IMR-90 (cell line): ENCODE data around the gene ST6GALNAC3. TPM values are rescaled to one million over a fixed set of nuclear protein-coding genes. Genes with fewer than 3 reads are reported as not detected.

Experiments used
- ATAC-seq: fragments of 200-7000 bp; cut with Tn5 transposase; 2 replicates; pipeline ENCODE4 v1.9.1; 2020; ENCODE audit warnings: low read depth, mild to moderate bottlenecking, moderate library complexity
- BruUV-seq: library from RNA; stranded (reverse); fragments of 400-500 nt; replicated peaks from 2 replicates; lab custom pipeline; 2021; lab: Mats Ljungman, UMichigan
- CTCF ChIA-PET: fragments of 300-600 bp; formaldehyde crosslinking; extraction: SDS; loops from one replicate; lab custom pipeline; 2021; ENCODE audit warnings: antibody characterized with exemption; lab: Yijun Ruan, JAX
- POLR2A ChIA-PET: fragments of 300-600 bp; sonication (Branson Sonifier 250); formaldehyde crosslinking; loops from one replicate; lab custom pipeline; 2022; ENCODE audit warnings: antibody characterized with exemption; ENCODE audit not compliant: unreplicated experiment; lab: Charles Lee
- DNase-seq: peaks from one replicate; pipeline ENCODE4 v3.0.0; 2013
- H2AFZ ChIP-seq: replicated peaks from 2 replicates; pipeline ENCODE3; 2013; ENCODE audit warnings: low read length, mild to moderate bottlenecking; ENCODE audit not compliant: poor library complexity
- H2AK5ac ChIP-seq: 2 replicates; pipeline ENCODE4 v1.6.1; 2013; ENCODE audit warnings: low read depth, low read length, inconsistent platforms
- H2AK9ac ChIP-seq: replicated peaks from 2 replicates; pipeline ENCODE3; 2013; ENCODE audit warnings: mild to moderate bottlenecking, low read depth, low read length, moderate library complexity; ENCODE audit not compliant: poor library complexity
- H2BK120ac ChIP-seq: 2 replicates; pipeline ENCODE4 v1.6.1; 2013; ENCODE audit warnings: low read depth, low read length, inconsistent platforms
- H2BK15ac ChIP-seq: 3 replicates; pipeline ENCODE4 v1.6.1; 2013; ENCODE audit warnings: low read depth, low read length, inconsistent platforms
- H2BK20ac ChIP-seq: 2 replicates; pipeline ENCODE4 v1.6.1; 2013; ENCODE audit warnings: low read depth, mild to moderate bottlenecking, inconsistent platforms, low read length, moderate library complexity
- H2BK5ac ChIP-seq: 2 replicates; pipeline ENCODE4 v1.6.1; 2013; ENCODE audit warnings: mild to moderate bottlenecking, low read depth, low read length, inconsistent platforms; ENCODE audit not compliant: poor library complexity, severe bottlenecking
- H3K14ac ChIP-seq: replicated peaks from 2 replicates; pipeline ENCODE4 v1.6.1; 2013; ENCODE audit warnings: low read depth, low read length, inconsistent platforms
- H3K18ac ChIP-seq: 2 replicates; pipeline ENCODE4 v1.6.1; 2013; ENCODE audit warnings: low read depth, low read length, control low read depth
- H3K23ac ChIP-seq: 2 replicates; pipeline ENCODE4 v1.6.1; 2013; ENCODE audit warnings: low read depth, low read length, inconsistent platforms
- H3K27ac ChIP-seq: 2 replicates; pipeline ENCODE4 v1.5.1; 2013; ENCODE audit warnings: mild to moderate bottlenecking, control low read depth, low read length; ENCODE audit not compliant: insufficient read depth
- H3K27me3 ChIP-seq: 2 replicates; pipeline ENCODE4 v1.6.1; 2013; ENCODE audit warnings: low read length; ENCODE audit not compliant: control insufficient read depth, insufficient read depth
- H3K36me3 ChIP-seq: 2 replicates; pipeline ENCODE4 v1.6.1; 2013; ENCODE audit warnings: low read length, mixed read lengths; ENCODE audit not compliant: control insufficient read depth, insufficient read depth
- H3K4ac ChIP-seq: 2 replicates; pipeline ENCODE4 v1.6.1; 2013; ENCODE audit warnings: low read depth, low read length, inconsistent platforms
- H3K4me1 ChIP-seq: 2 replicates; pipeline ENCODE4 v1.6.1; 2013; ENCODE audit warnings: low read length, mixed read lengths; ENCODE audit not compliant: control insufficient read depth, insufficient read depth
- H3K4me2 ChIP-seq: 2 replicates; pipeline ENCODE4 v1.6.1; 2013; ENCODE audit warnings: low read depth, mild to moderate bottlenecking, control low read depth, low read length, moderate library complexity
- H3K4me3 ChIP-seq: 2 replicates; pipeline ENCODE4 v1.5.1; 2013; ENCODE audit warnings: low read depth, mild to moderate bottlenecking, control low read depth, low read length, moderate library complexity; ENCODE audit not compliant: insufficient read depth
- H3K56ac ChIP-seq: 2 replicates; pipeline ENCODE4 v1.6.1; 2013; ENCODE audit warnings: low read length, inconsistent platforms; ENCODE audit not compliant: insufficient read depth; ENCODE audit errors: extremely low read depth
- H3K79me1 ChIP-seq, 2 experiments: 2 replicates each; pipeline ENCODE4 v1.6.1; 2013; ENCODE audit warnings: low read length in 2 of 2, inconsistent platforms in 1 of 2, low read depth in 1 of 2
- H3K9ac ChIP-seq: 2 replicates; pipeline ENCODE4 v1.6.1; 2013; ENCODE audit warnings: low read depth, low read length, control low read depth
- H3K9me1 ChIP-seq: 2 replicates; pipeline ENCODE4 v1.6.1; 2013; ENCODE audit warnings: low read length, inconsistent platforms; ENCODE audit not compliant: insufficient read depth
- H3K9me3 ChIP-seq: 2 replicates; pipeline ENCODE4 v1.6.1; 2013; ENCODE audit warnings: low read length; ENCODE audit not compliant: control insufficient read depth, insufficient read depth
- H4K20me1 ChIP-seq: 2 replicates; pipeline ENCODE4 v1.6.1; 2013; ENCODE audit warnings: low read length, inconsistent platforms; ENCODE audit not compliant: insufficient read depth
- H4K5ac ChIP-seq: 2 replicates; pipeline ENCODE4 v1.6.1; 2013; ENCODE audit warnings: mild to moderate bottlenecking, low read depth, low read length, control low read depth
- H4K8ac ChIP-seq, 2 experiments: 2 replicates each; pipeline ENCODE4 v1.6.1; 2013; ENCODE audit warnings: low read depth in 2 of 2, low read length in 2 of 2, control low read depth in 1 of 2, inconsistent platforms in 1 of 2
- H4K91ac ChIP-seq: 2 replicates; pipeline ENCODE4 v1.6.1; 2013; ENCODE audit warnings: low read depth, low read length, inconsistent platforms; ENCODE audit not compliant: insufficient read depth
- BHLHE40 ChIP-seq: fragments of 150-350 bp; IDR thresholded peaks from 2 replicates; pipeline ENCODE4 v1.6.1; 2016; ENCODE audit warnings: mild to moderate bottlenecking, low read depth, low read length
- CEBPB ChIP-seq: IDR thresholded peaks from 2 replicates; pipeline ENCODE4 v1.6.1; 2012; ENCODE audit warnings: low read depth, low read length, improper control_type of control experiment
- CHD1 ChIP-seq: IDR thresholded peaks from 2 replicates; pipeline ENCODE4 v1.6.1; 2012; ENCODE audit warnings: low read depth, low read length, improper control_type of control experiment
- FOS ChIP-seq: fragments of 150-350 bp; IDR thresholded peaks from 2 replicates; pipeline ENCODE4 v1.6.1; 2016; ENCODE audit warnings: low read depth, low read length
- MXI1 ChIP-seq: IDR thresholded peaks from 2 replicates; pipeline ENCODE4 v1.6.1; 2012; ENCODE audit warnings: low read depth, mild to moderate bottlenecking, low read length, moderate library complexity, borderline replicate concordance
- NFE2L2 ChIP-seq: fragments of 150-350 bp; IDR thresholded peaks from 2 replicates; pipeline ENCODE4 v1.6.1; 2016; ENCODE audit warnings: low read depth, mild to moderate bottlenecking, low read length
- POLR2A ChIP-seq: IDR thresholded peaks from 2 replicates; pipeline ENCODE4 v1.6.1; 2012; ENCODE audit warnings: mild to moderate bottlenecking, low read depth, low read length
- RAD21 ChIP-seq: IDR thresholded peaks from 2 replicates; pipeline ENCODE4 v1.6.1; 2012; ENCODE audit warnings: low read length, improper control_type of control experiment
- RCOR1 ChIP-seq: IDR thresholded peaks from 2 replicates; pipeline ENCODE4 v1.6.1; 2012; ENCODE audit warnings: mild to moderate bottlenecking, low read length, improper control_type of control experiment; ENCODE audit not compliant: insufficient replicate concordance
- SMC3 ChIP-seq: fragments of 150-350 bp; IDR thresholded peaks from 2 replicates; pipeline ENCODE4 v1.6.1; 2016; ENCODE audit warnings: low read depth, mild to moderate bottlenecking, antibody characterized with exemption, low read length, moderate library complexity
- USF2 ChIP-seq: fragments of 150-350 bp; IDR thresholded peaks from 2 replicates; pipeline ENCODE4 v1.6.1; 2017; ENCODE audit warnings: mild to moderate bottlenecking, antibody characterized with exemption, low read length, low read depth
- WGBS, 2 experiments: methylation state at CpG; one replicate each; pipeline versions ENCODE4 v1.1.5 to v1.1.7; 2013; ENCODE audit warnings: missing lambda C conversion rate in 2 of 2; ENCODE audit not compliant: insufficient read length in 1 of 2; ENCODE audit errors: extremely low coverage in 2 of 2; 5-methylcytosine and 5-hydroxymethylcytosine counted together
- dilution Hi-C: fragments of 300-500 bp; cut with HindIII; formaldehyde crosslinking; loops from one replicate; pipeline ENCODE4 v1.14.3; 2018; ENCODE audit warnings: low sequenced_read_pairs; ENCODE audit not compliant: unreplicated experiment
- in situ Hi-C: fragments of 300-500 bp; cut with MboI; formaldehyde crosslinking; loops from 3 replicates; pipeline ENCODE4 v1.14.3; 2019; ENCODE audit warnings: low sequenced_read_pairs, inconsistent platforms, mixed read lengths
- intact Hi-C: fragments of 100-400 bp; cut with micrococcal nuclease; formaldehyde crosslinking; loops from 2 replicates; pipeline ENCODE4 v1.10.0; 2022
- polyA plus RNA-seq, 3 experiments: library from polyadenylated mRNA; depleted of rRNA; stranded (reverse); fragments of >200 nt; gene quantifications; 2 replicates each; pipeline ENCODE4 v1.2.3, GENCODE V29; 2012; ENCODE audit warnings: low replicate concordance in 1 of 3
- total RNA-seq: library from RNA; depleted of rRNA; stranded (reverse); fragments of >200 nt; gene quantifications from 2 replicates; pipeline ENCODE4 v1.2.3, GENCODE V29; 2012
- TF ChIP-seq, protein P1 (sequence below): conservative IDR thresholded peaks from 2 replicates; pipeline ENCODE4 v1.5.1; 2012; ENCODE audit warnings: mild to moderate bottlenecking, low read depth, low read length, improper control_type of control experiment
- TF ChIP-seq, protein P2 (sequence below): fragments of 150-350 bp; IDR thresholded peaks from 2 replicates; pipeline ENCODE4 v1.6.1; 2016; ENCODE audit warnings: low read depth, mild to moderate bottlenecking, low read length, moderate library complexity, borderline replicate concordance

ST6GALNAC3 gene
- total and polyA plus RNA-seq, 2 of the 4 experiments (the other 2 are of a cell fraction): 0.65 to 1.3 TPM

DNA sequence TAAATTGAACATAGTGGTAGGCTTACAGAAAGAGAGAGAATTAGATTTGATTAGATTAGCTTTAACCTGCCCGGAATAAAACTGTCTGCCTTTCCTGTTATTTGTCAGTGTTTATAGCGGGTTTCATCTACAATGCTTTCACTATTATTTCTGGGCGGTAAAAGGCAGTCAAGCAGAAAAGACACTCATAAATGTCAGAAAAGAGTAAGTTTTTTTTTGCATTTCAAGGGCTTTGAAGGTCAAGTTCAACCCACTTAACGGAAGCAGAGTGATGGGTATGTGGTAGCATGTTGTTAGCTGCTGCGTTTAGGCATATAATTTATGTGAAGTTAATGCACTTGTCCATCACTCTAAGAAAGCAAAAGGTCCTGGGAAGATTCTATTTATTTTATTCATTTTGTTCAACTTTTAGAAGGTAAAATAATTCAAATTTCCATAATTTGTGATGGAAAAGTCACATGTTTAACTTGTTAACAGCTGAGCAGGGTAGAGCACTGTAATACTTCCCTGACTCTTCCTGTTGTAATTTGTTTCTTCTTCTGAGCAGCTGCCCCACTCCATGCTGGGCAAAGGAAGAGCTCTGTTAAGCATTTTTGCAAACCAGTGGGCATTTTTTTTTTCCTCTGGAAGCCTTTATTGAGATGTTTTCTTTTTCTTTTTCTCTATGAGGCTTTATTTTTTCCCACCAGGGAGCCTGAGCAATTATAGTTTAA lies 220.1 kb downstream of the ST6GALNAC3 start:
- in situ Hi-C loops (no loop called here), dilution Hi-C loops (no loop called here), intact Hi-C loops (no loop called here)
- Histone ChIP-seq H3K9me3 (no peaks in the 10 kb centered on the region), H3K14ac (no peak overlapping the region), H3K18ac (no peak overlapping the region), H3K36me3 (no peaks in the 10 kb centered on the region), H3K56ac (no peak overlapping the region), H3K9ac (no peak overlapping the region), H3K4me3 (no peak overlapping the region), H4K5ac (no peak overlapping the region), H3K4ac (no peak overlapping the region), H2BK120ac (no peak overlapping the region), H4K20me1 (no peaks in the 10 kb centered on the region), H2BK15ac (no peak overlapping the region), H3K27ac (no peak overlapping the region), H2AFZ (no peak overlapping the region), H4K8ac (no peak overlapping the region), H2BK5ac (no peak overlapping the region), H3K79me1 (no peaks in the 10 kb centered on the region), H2BK20ac (no peak overlapping the region), H3K9me1 (no peaks in the 10 kb centered on the region), H3K23ac (no peak overlapping the region), H3K4me1 (no peaks in the 10 kb centered on the region), H3K27me3 (no peaks in the 10 kb centered on the region), H4K91ac (no peak overlapping the region), H3K4me2 (no peak overlapping the region), H2AK9ac (no peak overlapping the region), H2AK5ac (no peak overlapping the region)
- ChIA-PET POLR2A (no interaction called here), CTCF (interaction anchor here (0.7 kb wide), 1 partner anchor 516 kb away, joined by 3 read pairs; no protein-coding TSS in a partner anchor)
- BruUV-seq: no TSS peak
- no CpG with 5 or more reads among the region's 5 CpGs for WGBS, 2 experiments
- TF ChIP-seq MXI1 (no peak), BHLHE40 (no peak), POLR2A (no peak), CEBPB (no peak), RCOR1 (no peak), NFE2L2 (no peak), FOS (no peak), CHD1 (no peak), RAD21 (no peak), SMC3 (no peak), USF2 (no peak)
- TF ChIP-seq, protein P1, sequence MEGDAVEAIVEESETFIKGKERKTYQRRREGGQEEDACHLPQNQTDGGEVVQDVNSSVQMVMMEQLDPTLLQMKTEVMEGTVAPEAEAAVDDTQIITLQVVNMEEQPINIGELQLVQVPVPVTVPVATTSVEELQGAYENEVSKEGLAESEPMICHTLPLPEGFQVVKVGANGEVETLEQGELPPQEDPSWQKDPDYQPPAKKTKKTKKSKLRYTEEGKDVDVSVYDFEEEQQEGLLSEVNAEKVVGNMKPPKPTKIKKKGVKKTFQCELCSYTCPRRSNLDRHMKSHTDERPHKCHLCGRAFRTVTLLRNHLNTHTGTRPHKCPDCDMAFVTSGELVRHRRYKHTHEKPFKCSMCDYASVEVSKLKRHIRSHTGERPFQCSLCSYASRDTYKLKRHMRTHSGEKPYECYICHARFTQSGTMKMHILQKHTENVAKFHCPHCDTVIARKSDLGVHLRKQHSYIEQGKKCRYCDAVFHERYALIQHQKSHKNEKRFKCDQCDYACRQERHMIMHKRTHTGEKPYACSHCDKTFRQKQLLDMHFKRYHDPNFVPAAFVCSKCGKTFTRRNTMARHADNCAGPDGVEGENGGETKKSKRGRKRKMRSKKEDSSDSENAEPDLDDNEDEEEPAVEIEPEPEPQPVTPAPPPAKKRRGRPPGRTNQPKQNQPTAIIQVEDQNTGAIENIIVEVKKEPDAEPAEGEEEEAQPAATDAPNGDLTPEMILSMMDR: no peak
- TF ChIP-seq, protein P2, sequence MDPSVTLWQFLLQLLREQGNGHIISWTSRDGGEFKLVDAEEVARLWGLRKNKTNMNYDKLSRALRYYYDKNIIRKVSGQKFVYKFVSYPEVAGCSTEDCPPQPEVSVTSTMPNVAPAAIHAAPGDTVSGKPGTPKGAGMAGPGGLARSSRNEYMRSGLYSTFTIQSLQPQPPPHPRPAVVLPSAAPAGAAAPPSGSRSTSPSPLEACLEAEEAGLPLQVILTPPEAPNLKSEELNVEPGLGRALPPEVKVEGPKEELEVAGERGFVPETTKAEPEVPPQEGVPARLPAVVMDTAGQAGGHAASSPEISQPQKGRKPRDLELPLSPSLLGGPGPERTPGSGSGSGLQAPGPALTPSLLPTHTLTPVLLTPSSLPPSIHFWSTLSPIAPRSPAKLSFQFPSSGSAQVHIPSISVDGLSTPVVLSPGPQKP: no peak
- ATAC-seq (no peak), DNase-seq (no peak)
